ENCODE data around the gene HAUS7. TPM values are rescaled to one million over a fixed set of nuclear protein-coding genes. Genes with fewer than 3 reads are reported as not detected.
A peak's percentile ranks its signal among the peaks of the same experiment; 100 is the strongest.

Gene HAUS7
- total and polyA plus RNA-seq, 3 experiments from 2014 or later, result 29.9 to 73.8 (median 70.2) TPM

DNA sequence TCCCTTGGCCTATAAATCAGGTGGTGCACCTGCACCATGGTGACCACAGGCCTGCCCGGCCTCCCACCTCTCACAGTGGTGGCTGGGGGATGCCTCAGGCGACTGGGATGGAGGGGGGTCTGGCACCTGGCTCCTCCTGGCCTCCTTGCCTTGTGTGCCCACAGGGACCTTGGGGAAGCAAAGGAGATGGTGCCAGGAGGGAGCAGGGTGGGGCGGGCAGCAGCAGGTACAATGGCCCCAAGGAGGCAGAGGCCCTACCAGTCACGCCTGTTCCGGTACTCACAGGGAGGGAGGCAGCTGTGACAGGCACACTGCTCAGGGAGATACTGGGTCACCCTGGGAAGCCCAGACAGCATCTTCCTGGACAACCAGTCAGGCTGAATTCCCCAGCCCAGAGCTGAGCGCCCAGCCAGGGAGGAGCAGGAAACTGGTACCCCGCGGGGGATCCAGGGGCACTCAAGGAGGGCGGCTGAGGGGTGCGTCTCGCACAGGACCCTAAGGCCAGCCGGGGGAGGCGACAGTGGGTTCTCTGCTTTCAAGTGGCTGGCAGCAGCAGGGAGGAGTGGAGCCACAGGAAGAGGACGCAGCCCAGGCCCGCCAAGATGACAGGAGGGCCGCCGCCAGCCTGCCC, 23.3 kb downstream of the HAUS7 start:
- no peaks in the 10 kb centered on the region for H3K4me1 Mint-ChIP-seq
- H3K36me3 Mint-ChIP-seq, result peaks cover 0 to 23% (median 6%) of the 10 kb centered on the region in 3 donors
- Histone ChIP-seq H3K4me1 (ENCODE audit: insufficient read depth, low read length) (no peaks in the 10 kb centered on the region), H3K9me3 (ENCODE audit: low read length) (no peaks in the 10 kb centered on the region), H3K36me3 (ENCODE audit: insufficient read depth, low read length) (no peaks in the 10 kb centered on the region), H3K27ac (ENCODE audit: low read depth, low read length) (no peak overlapping the region), H3K4me3 (ENCODE audit: low read length) (no peak overlapping the region), H3K27me3 (ENCODE audit: insufficient read depth, low read length, poor library complexity, severe bottlenecking) (no peaks in the 10 kb centered on the region)
- CTCF ChIA-PET, result no interaction called here
- no peak overlapping the region for H3K27ac Mint-ChIP-seq
- no peak for DNase-seq
- peaks cover 0 to 2% of the 10 kb centered on the region in 2 donors for H3K27me3 Mint-ChIP-seq
- POLR2A ChIA-PET, result no interaction called here
- no peak overlapping the region for H3K4me3 Mint-ChIP-seq
- peaks cover 0 to 2% (median 0%) of the 10 kb centered on the region in 5 donors for H3K9me3 Mint-ChIP-seq

DNA sequence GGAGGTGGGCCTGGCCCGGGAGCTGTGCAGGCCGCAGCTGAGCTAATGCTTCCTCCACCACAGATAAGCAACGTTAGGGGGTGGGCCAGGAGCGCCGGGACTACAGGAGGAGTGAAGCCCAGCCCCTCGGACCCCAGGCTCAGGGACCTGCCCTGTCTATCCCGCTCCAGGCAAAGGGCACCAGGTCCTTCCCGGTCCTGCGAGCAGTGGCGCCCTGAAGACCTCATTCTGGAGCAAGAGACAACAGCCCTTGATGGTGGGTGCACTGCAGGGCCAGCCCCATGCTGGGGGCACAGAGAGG, 23.8 kb downstream of the HAUS7 start:
- Mint-ChIP-seq H3K27ac (no peak overlapping the region), H3K9me3 (peaks cover 0 to 2% (median 0%) of the 10 kb centered on the region in 5 donors), H3K4me3 (no peak overlapping the region), H3K36me3 (peaks cover 0 to 20% (median 6%) of the 10 kb centered on the region in 3 donors), H3K27me3 (peaks cover 0 to 2% of the 10 kb centered on the region in 2 donors), H3K4me1 (no peaks in the 10 kb centered on the region)
- Histone ChIP-seq H3K4me1 (ENCODE audit: insufficient read depth, low read length) (no peaks in the 10 kb centered on the region), H3K27ac (ENCODE audit: low read depth, low read length) (no peak overlapping the region), H3K36me3 (ENCODE audit: insufficient read depth, low read length) (no peaks in the 10 kb centered on the region), H3K9me3 (ENCODE audit: low read length) (no peaks in the 10 kb centered on the region), H3K4me3 (ENCODE audit: low read length) (no peak overlapping the region), H3K27me3 (ENCODE audit: insufficient read depth, low read length, poor library complexity, severe bottlenecking) (no peaks in the 10 kb centered on the region)
- DNase-seq, result no peak
- POLR2A ChIA-PET, result no interaction called here
- CTCF ChIA-PET, result no interaction called here

- POLR2A ChIA-PET, result no interaction called here
- H3K27ac Mint-ChIP-seq, result no peak within 1 kb of the TSS
- Histone ChIP-seq H3K4me1 (ENCODE audit: insufficient read depth, low read length) (no peaks in the 10 kb centered on the region), H3K27ac (ENCODE audit: low read depth, low read length) (no peak within 1 kb of the TSS), H3K36me3 (ENCODE audit: insufficient read depth, low read length) (no peaks in the 10 kb centered on the region), H3K4me3 (ENCODE audit: low read length) (no peak within 1 kb of the TSS), H3K27me3 (ENCODE audit: insufficient read depth, low read length, poor library complexity, severe bottlenecking) (no peaks in the 10 kb centered on the region), H3K9me3 (ENCODE audit: low read length) (no peaks in the 10 kb centered on the region)
- no peaks in the 10 kb centered on the region for H3K4me1 Mint-ChIP-seq
- no peak for DNase-seq
- H3K27me3 Mint-ChIP-seq, result peaks cover 0 to 2% of the 10 kb centered on the region in 2 donors
- CTCF ChIA-PET, result no interaction called here
- peaks cover 0 to 2% (median 0%) of the 10 kb centered on the region in 5 donors for H3K9me3 Mint-ChIP-seq
- H3K4me3 Mint-ChIP-seq, result no peak within 1 kb of the TSS
- peaks cover 0 to 15% (median 1%) of the 10 kb centered on the region in 3 donors for H3K36me3 Mint-ChIP-seq
These were observed 24.3 kb downstream of the HAUS7 start, which contains the start of gene TREX2 for GRCh38 chrX:153445856-153446635. TSS of gene TREX2 (minus strand) at chrX:153446056. CDS start at chrX:153445430, 626 bp downstream.

- Mint-ChIP-seq H3K9me3 (peaks cover 0 to 2% (median 0%) of the 10 kb centered on the region in 5 donors), H3K4me1 (no peaks in the 10 kb centered on the region), H3K4me3 (no peak overlapping the region), H3K27ac (no peak overlapping the region), H3K36me3 (peaks cover 0 to 8% (median 0%) of the 10 kb centered on the region in 3 donors), H3K27me3 (peaks cover 0 to 2% of the 10 kb centered on the region in 2 donors)
- no peak overlapping the region for H3K27ac ChIP-seq (ENCODE audit: low read depth, low read length)
- no peaks in the 10 kb centered on the region for H3K9me3 ChIP-seq (ENCODE audit: low read length)
- no peak for DNase-seq
- POLR2A ChIA-PET, result no interaction called here
- no peak overlapping the region for H3K4me3 ChIP-seq (ENCODE audit: low read length)
- H3K36me3 ChIP-seq (ENCODE audit: insufficient read depth, low read length), result no peaks in the 10 kb centered on the region
- no peaks in the 10 kb centered on the region for H3K27me3 ChIP-seq (ENCODE audit: insufficient read depth, low read length, poor library complexity, severe bottlenecking)
- CTCF ChIA-PET, result no interaction called here
- H3K4me1 ChIP-seq (ENCODE audit: insufficient read depth, low read length), result no peaks in the 10 kb centered on the region
These were observed 25.1 kb downstream of the HAUS7 start for GRCh38 chrX:153445106-153445855.

DNA sequence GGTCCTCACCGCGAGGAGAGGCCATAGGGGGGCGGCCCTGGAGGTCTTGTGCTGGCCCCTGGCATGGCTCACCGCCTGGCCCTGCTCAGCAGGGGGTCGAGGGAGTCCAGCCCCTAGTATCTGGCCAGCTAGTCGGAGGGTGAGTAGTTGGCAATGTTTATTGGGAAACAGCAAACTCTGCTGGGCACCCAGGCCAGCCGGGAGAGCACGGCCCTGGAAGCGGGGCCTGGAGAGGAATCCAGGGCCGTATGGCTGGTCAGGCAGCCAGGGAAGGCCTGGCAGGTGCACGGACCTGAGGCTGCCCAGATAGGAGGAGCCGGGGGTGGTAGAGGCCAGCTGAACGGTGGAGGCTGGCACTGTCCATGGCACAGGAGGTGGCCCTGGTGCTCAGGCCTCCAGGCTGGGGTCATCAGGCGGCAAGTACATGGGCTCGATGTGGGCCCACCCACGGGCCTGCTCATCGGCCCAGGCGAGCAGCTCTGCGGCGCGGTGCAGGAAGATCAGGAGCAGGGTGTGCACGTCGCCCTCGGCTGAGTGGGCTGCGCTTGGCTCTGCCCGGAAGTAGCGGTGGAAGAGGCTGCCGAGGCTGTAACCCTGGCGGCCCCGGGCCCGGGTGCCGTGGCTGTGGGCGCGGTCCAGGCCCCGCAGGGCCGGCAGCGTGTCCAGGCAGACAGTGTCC, 25.9 kb downstream of the HAUS7 start:
- ChIA-PET CTCF (no interaction called here), POLR2A (no interaction called here)
- Histone ChIP-seq H3K4me3 (ENCODE audit: low read length) (no peak overlapping the region), H3K4me1 (ENCODE audit: insufficient read depth, low read length) (no peaks in the 10 kb centered on the region), H3K27me3 (ENCODE audit: insufficient read depth, low read length, poor library complexity, severe bottlenecking) (no peaks in the 10 kb centered on the region), H3K27ac (ENCODE audit: low read depth, low read length) (no peak overlapping the region), H3K9me3 (ENCODE audit: low read length) (no peaks in the 10 kb centered on the region), H3K36me3 (ENCODE audit: insufficient read depth, low read length) (no peaks in the 10 kb centered on the region)
- Mint-ChIP-seq H3K36me3 (peaks cover 0 to 3% (median 0%) of the 10 kb centered on the region in 3 donors), H3K4me1 (no peaks in the 10 kb centered on the region), H3K4me3 (no peak overlapping the region), H3K27ac (no peak overlapping the region), H3K27me3 (peaks cover 0 to 2% of the 10 kb centered on the region in 2 donors), H3K9me3 (peaks cover 0 to 2% (median 0%) of the 10 kb centered on the region in 5 donors)
- DNase-seq, result no peak

DNA sequence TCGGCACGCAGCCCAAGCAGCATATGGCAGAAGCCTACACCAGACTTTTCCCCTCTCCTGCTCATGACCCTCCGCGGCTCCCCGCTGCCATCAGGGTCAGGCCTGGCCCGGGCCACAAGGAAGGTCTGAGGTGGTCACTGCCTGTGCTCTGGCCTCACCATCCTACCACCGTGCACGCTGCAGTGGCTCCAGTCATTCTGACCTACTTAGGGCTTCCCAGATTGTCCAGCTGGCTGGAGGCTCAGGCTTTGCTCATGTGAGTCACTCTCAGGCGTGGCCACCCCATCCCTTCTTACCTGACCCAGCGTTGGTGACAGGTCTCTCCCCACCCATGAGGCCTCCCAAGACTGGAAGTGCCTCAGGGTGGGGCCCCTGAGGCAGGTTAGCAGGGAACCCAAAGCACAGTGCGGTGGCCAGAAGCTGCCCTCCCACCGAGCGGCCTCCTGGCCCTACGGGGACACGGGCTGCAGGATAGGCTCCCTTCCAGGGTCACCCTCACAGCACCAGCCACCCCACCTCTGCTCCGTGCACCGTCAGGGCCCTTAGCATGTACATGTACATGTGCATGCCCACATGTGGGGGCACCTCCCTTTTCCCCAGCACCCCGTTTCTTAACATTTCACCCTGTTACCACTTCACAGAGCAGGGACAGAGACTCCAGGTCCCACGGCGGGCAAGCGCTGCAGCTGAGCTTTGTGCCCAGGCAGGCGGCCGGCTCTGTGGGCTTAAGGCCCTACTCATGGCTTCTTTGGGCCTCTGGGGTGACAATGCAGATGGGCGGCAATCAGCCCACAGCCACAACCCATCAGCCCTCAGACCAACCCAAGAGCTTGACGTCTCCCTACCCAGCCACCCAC, 26.7 kb downstream of the HAUS7 start:
- CTCF ChIA-PET, result no interaction called here
- Histone ChIP-seq H3K4me3 (ENCODE audit: low read length) (no peak overlapping the region), H3K4me1 (ENCODE audit: insufficient read depth, low read length) (no peaks in the 10 kb centered on the region), H3K27ac (ENCODE audit: low read depth, low read length) (no peak overlapping the region), H3K27me3 (ENCODE audit: insufficient read depth, low read length, poor library complexity, severe bottlenecking) (no peaks in the 10 kb centered on the region), H3K9me3 (ENCODE audit: low read length) (no peaks in the 10 kb centered on the region), H3K36me3 (ENCODE audit: insufficient read depth, low read length) (no peaks in the 10 kb centered on the region)
- H3K27me3 Mint-ChIP-seq, result peaks cover under 1 to 4% of the 10 kb centered on the region in 2 donors
- H3K9me3 Mint-ChIP-seq, result peaks cover 0 to 2% (median 0%) of the 10 kb centered on the region in 5 donors
- H3K4me3 Mint-ChIP-seq, result no peak overlapping the region
- peak overlapping the region in 1 of 8 donors; percentile 23 for H3K27ac Mint-ChIP-seq
- peaks cover 0 to 2% (median 0%) of the 10 kb centered on the region in 3 donors for H3K36me3 Mint-ChIP-seq
- no peak for DNase-seq
- no peaks in the 10 kb centered on the region for H3K4me1 Mint-ChIP-seq
- POLR2A ChIA-PET, result no interaction called here

- DNase-seq, result no peak
- H3K27ac ChIP-seq (ENCODE audit: low read depth, low read length), result no peak overlapping the region
- no peaks in the 10 kb centered on the region for H3K4me1 ChIP-seq (ENCODE audit: insufficient read depth, low read length)
- Mint-ChIP-seq H3K27me3 (peaks cover 6 to 8% of the 10 kb centered on the region in 2 donors), H3K27ac (no peak overlapping the region), H3K4me1 (no peaks in the 10 kb centered on the region), H3K9me3 (peaks cover 0 to 2% (median 0%) of the 10 kb centered on the region in 5 donors), H3K4me3 (no peak overlapping the region), H3K36me3 (no peaks in the 10 kb centered on the region)
- no peak overlapping the region for H3K4me3 ChIP-seq (ENCODE audit: low read length)
- ChIA-PET POLR2A (no interaction called here), CTCF (no interaction called here)
- H3K36me3 ChIP-seq (ENCODE audit: insufficient read depth, low read length), result no peaks in the 10 kb centered on the region
- H3K27me3 ChIP-seq (ENCODE audit: insufficient read depth, low read length, poor library complexity, severe bottlenecking), result no peaks in the 10 kb centered on the region
- no peaks in the 10 kb centered on the region for H3K9me3 ChIP-seq (ENCODE audit: low read length)
These were observed 27.9 kb downstream of the HAUS7 start for GRCh38 chrX:153442463-153442862.
